HepG2 (cell line): Measurements from ENCODE around the gene YIPF5. TPM values are rescaled to one million over a fixed set of nuclear protein-coding genes. Genes with fewer than 3 reads are reported as not detected.

Experiments used
- ATAC-seq: fragments of 200-7000 bp; cut with Tn5 transposase; 3 replicates; pipeline ENCODE4 v1.9.1; 2020; ENCODE audit warnings: mild to moderate bottlenecking, moderate library complexity
- BruUV-seq: library from RNA; stranded (reverse); fragments of 400-500 nt; replicated peaks from 2 replicates; lab custom pipeline; 2021; lab: Mats Ljungman, UMichigan
- CTCF ChIA-PET: fragments of 300-600 bp; formaldehyde crosslinking; extraction: SDS; loops from one replicate; lab custom pipeline; 2021; ENCODE audit warnings: low total read pairs, inconsistent platforms, low intra/inter-chr PET ratio; lab: Yijun Ruan, JAX
- POLR2A ChIA-PET: fragments of 350-600 bp; sonication (Branson Sonifier 250); formaldehyde crosslinking; loops from one replicate; lab custom pipeline; 2020; ENCODE audit warnings: antibody characterized with exemption, inconsistent platforms; lab: Yijun Ruan, JAX
- DNase-seq: peaks from one replicate; pipeline ENCODE4 v3.0.0-alpha.2; 2015; ENCODE audit warnings: low spot score
- FAIRE-seq: peaks from 3 replicates; lab custom pipeline; 2011; peaks lifted over from hg19 to GRCh38; lab: Jason Lieb, UNC
- H2AFZ ChIP-seq: one replicate; pipeline ENCODE4 v1.6.1; 2011; ENCODE audit warnings: low read length, inconsistent platforms
- H3K27ac ChIP-seq: fragments of 300-600 bp; 3 replicates; pipeline ENCODE4 v1.8.0; 2011; ENCODE audit warnings: mixed run types, mild to moderate bottlenecking, mixed read lengths, low read length, inconsistent platforms; ENCODE audit not compliant: insufficient read depth; ENCODE audit errors: extremely low read length
- H3K27me3 ChIP-seq, 2 experiments: fragments of 200-600 bp in 1 of 2; 2 replicates in 1 of 2; 3 replicates in 1 of 2; pipeline versions ENCODE4 v1.6.0 to v1.8.0; 2011; ENCODE audit warnings: low read length in 2 of 2, mild to moderate bottlenecking in 2 of 2, moderate library complexity in 2 of 2, inconsistent platforms in 1 of 2; ENCODE audit not compliant: insufficient read depth in 2 of 2, control insufficient read depth in 1 of 2
- H3K36me3 ChIP-seq, 2 experiments: fragments of 200-600 bp in 1 of 2; replicated peaks in 1 of 2; 2 replicates in 1 of 2; 3 replicates in 1 of 2; pipeline versions ENCODE4 v1.5.1 to v1.8.0; 2011; ENCODE audit warnings: low read length in 2 of 2, inconsistent platforms in 1 of 2; ENCODE audit not compliant: insufficient read depth in 2 of 2, control insufficient read depth in 1 of 2
- H3K4me1 ChIP-seq: 2 replicates; pipeline ENCODE4 v1.5.1; 2012; ENCODE audit warnings: low read length, inconsistent platforms; ENCODE audit not compliant: insufficient read depth
- H3K4me2 ChIP-seq: 2 replicates; pipeline ENCODE4 v1.6.0; 2011; ENCODE audit warnings: low read depth, low read length, inconsistent platforms
- H3K4me3 ChIP-seq, 3 experiments: fragments of 200-600 bp in 1 of 3; sonication (generic), shearing (Covaris generic) in 1 of 3; replicated peaks in 1 of 3; 2 replicates each; pipeline ENCODE4 v1.5.1; 2011 to 2016; ENCODE audit warnings: low read length in 3 of 3, inconsistent platforms in 2 of 3, low read depth in 2 of 3, mild to moderate bottlenecking in 2 of 3, control low read depth in 1 of 3, mixed read lengths in 1 of 3; ENCODE audit not compliant: insufficient read depth in 1 of 3
- H3K79me2 ChIP-seq: one replicate; pipeline ENCODE4 v1.6.1; 2011; ENCODE audit warnings: low read length, inconsistent platforms; ENCODE audit not compliant: insufficient read depth
- H3K9ac ChIP-seq: 2 replicates; pipeline ENCODE4 v1.6.0; 2011; ENCODE audit warnings: mild to moderate bottlenecking, low read depth, low read length, inconsistent platforms; ENCODE audit not compliant: insufficient read depth
- H3K9me3 ChIP-seq: 2 replicates; pipeline ENCODE4 v1.5.1; 2012; ENCODE audit warnings: mild to moderate bottlenecking, low read length
- H4K20me1 ChIP-seq: 2 replicates; pipeline ENCODE4 v1.6.0; 2011; ENCODE audit warnings: inconsistent platforms, mild to moderate bottlenecking, low read length, moderate library complexity; ENCODE audit not compliant: insufficient read depth
- BRD4 ChIP-seq: sonication (generic); formaldehyde crosslinking; IDR thresholded peaks from 2 replicates; pipeline ENCODE4 v1.4.0; 2020; ENCODE audit warnings: missing genetic modification reagents
- CAMTA2 ChIP-seq: sonication (generic); formaldehyde crosslinking; IDR thresholded peaks from 2 replicates; pipeline ENCODE4 v1.4.0; 2020; ENCODE audit warnings: mild to moderate bottlenecking, missing genetic modification reagents, borderline replicate concordance
- NFIC ChIP-seq: IDR thresholded peaks from 2 replicates; pipeline ENCODE4 v1.6.1; 2012; ENCODE audit warnings: mild to moderate bottlenecking, low read length, inconsistent platforms
- NR2F1 ChIP-seq, 2 experiments: fragments of 450-650 bp in 1 of 2; formaldehyde crosslinking in 1 of 2; IDR thresholded peaks; 2 replicates each; pipeline versions ENCODE4 v1.5.0 to v1.6.1; 2016 to 2020; ENCODE audit warnings: mild to moderate bottlenecking in 1 of 2, missing compliant biosample characterization in 1 of 2, missing genetic modification reagents in 1 of 2, moderate library complexity in 1 of 2
- SMARCC2 ChIP-seq: fragments of 450-650 bp; IDR thresholded peaks from 2 replicates; pipeline ENCODE4 v1.6.1; 2017; ENCODE audit warnings: antibody characterized with exemption, mild to moderate bottlenecking
- YEATS4 ChIP-seq: sonication (generic); formaldehyde crosslinking; IDR thresholded peaks from 2 replicates; pipeline ENCODE4 v1.4.0; 2020; ENCODE audit warnings: missing genetic modification reagents, borderline replicate concordance
- ZBTB26 ChIP-seq: IDR thresholded peaks from 2 replicates; pipeline ENCODE4 v1.6.1; 2016; ENCODE audit warnings: missing compliant biosample characterization, missing genetic modification reagents, borderline replicate concordance
- ZBTB3 ChIP-seq: sonication (generic); formaldehyde crosslinking; IDR thresholded peaks from 2 replicates; pipeline ENCODE4 v1.4.0; 2020; ENCODE audit warnings: low read depth, mild to moderate bottlenecking, moderate library complexity, missing genetic modification reagents, borderline replicate concordance
- ZNF224 ChIP-seq: sonication (generic); formaldehyde crosslinking; IDR thresholded peaks from 2 replicates; pipeline ENCODE4 v1.5.0; 2020; ENCODE audit warnings: mild to moderate bottlenecking, missing genetic modification reagents
- ZNF343 ChIP-seq: sonication (generic); formaldehyde crosslinking; IDR thresholded peaks from 2 replicates; pipeline ENCODE4 v1.4.0; 2020; ENCODE audit warnings: mild to moderate bottlenecking, missing genetic modification reagents
- ZNF607 ChIP-seq: sonication (generic); formaldehyde crosslinking; IDR thresholded peaks from 2 replicates; pipeline ENCODE4 v1.5.1; 2020; ENCODE audit warnings: missing genetic modification reagents, mild to moderate bottlenecking, borderline replicate concordance
- ZNF629 ChIP-seq: sonication (generic); formaldehyde crosslinking; conservative IDR thresholded peaks from 2 replicates; pipeline ENCODE4 v1.5.0; 2020; ENCODE audit warnings: missing genetic modification reagents
- WGBS: methylation state at CpG from one replicate; pipeline ENCODE4 v1.1.6; 2017; ENCODE audit warnings: low lambda C conversion rate; 5-methylcytosine and 5-hydroxymethylcytosine counted together
- in situ Hi-C: cut with HindIII; loops from 2 replicates; pipeline ENCODE4 v1.10.0; 2017; ENCODE audit warnings: low pct_unique_long_range_greater_than_20kb; ENCODE audit not compliant: extremely low pct_ligation_motif_present
- intact Hi-C: fragments of 100-400 bp; cut with micrococcal nuclease; formaldehyde crosslinking; loops from one replicate; pipeline ENCODE4 v1.10.0; 2022; ENCODE audit not compliant: unreplicated experiment
- polyA plus RNA-seq, 8 experiments: library from polyadenylated mRNA; depleted of rRNA in 3 of 8; stranded (reverse) in 7 of 8; unstranded in 1 of 8; fragments of >200 nt; fragmentation: Illumina TruSeq in 4 of 8; extraction: Trizol in 4 of 8; gene quantifications; 2 replicates each; pipeline versions ENCODE4 v1.2.1 to v1.2.3, GENCODE V29; 2011 to 2016; ENCODE audit warnings: low read depth in 4 of 8, missing spikeins in 1 of 8, mixed read lengths in 1 of 8; ENCODE audit not compliant: insufficient read depth in 1 of 8
- total RNA-seq, 5 experiments: library from RNA; depleted of rRNA; stranded (reverse); fragments of >200 nt; fragmentation: Illumina TruSeq; extraction: Trizol; gene quantifications; 2 replicates each; pipeline ENCODE4 v1.2.3, GENCODE V29; 2016; ENCODE audit warnings: low read depth in 1 of 5
- TF ChIP-seq, protein P1 (sequence below): sonication (generic); formaldehyde crosslinking; IDR thresholded peaks from 2 replicates; pipeline ENCODE4 v1.4.0; 2020; ENCODE audit warnings: missing genetic modification reagents, borderline replicate concordance
- TF ChIP-seq, protein P2 (sequence below): sonication (generic); formaldehyde crosslinking; IDR thresholded peaks from 2 replicates; pipeline ENCODE4 v1.5.1; 2020; ENCODE audit warnings: mild to moderate bottlenecking, missing genetic modification reagents, borderline replicate concordance

YIPF5 gene
- total and polyA plus RNA-seq, 2 of the 13 experiments (the other 11 are each of a cell fraction or from before 2014, with no cell fraction given) = 61.4 to 73.6 TPM

GRCh38 chr5:144117412-144117811 is 53.0 kb downstream of the YIPF5 start (continued):
- TF ChIP-seq ZBTB26 (no peak), NR2F1 (CRISPR knock-in tag; IDR thresholded peaks at IDR 0.05) (no peak), CAMTA2 (no peak), SMARCC2 (no peak)

- no peak for ATAC-seq
- Histone ChIP-seq H3K27me3 (no peaks in the 10 kb centered on the region), H3K79me2 (no peaks in the 10 kb centered on the region), H3K36me3 (no peaks in the 10 kb centered on the region), H3K4me2 (no peak overlapping the region), H4K20me1 (no peaks in the 10 kb centered on the region), H3K4me1 (no peaks in the 10 kb centered on the region), H2AFZ (no peak overlapping the region), H3K4me3 (no peak overlapping the region), H3K9me3 (no peaks in the 10 kb centered on the region), H3K27ac (no peak overlapping the region), H3K9ac (no peak overlapping the region)
- POLR2A ChIA-PET = no interaction called here
- intact Hi-C loops = no loop called here
- WGBS = 0% methylated on average over 1 of the region's 1 CpG
- in situ Hi-C loops = no loop called here
- no peak for FAIRE-seq
- DNase-seq = no peak
- no TSS peak for BruUV-seq
- CTCF ChIA-PET = no interaction called here
- no peak for TF ChIP-seq ZNF629 (CRISPR knock-in tag)
- no peak for TF ChIP-seq ZNF224
- TF ChIP-seq, protein P1, sequence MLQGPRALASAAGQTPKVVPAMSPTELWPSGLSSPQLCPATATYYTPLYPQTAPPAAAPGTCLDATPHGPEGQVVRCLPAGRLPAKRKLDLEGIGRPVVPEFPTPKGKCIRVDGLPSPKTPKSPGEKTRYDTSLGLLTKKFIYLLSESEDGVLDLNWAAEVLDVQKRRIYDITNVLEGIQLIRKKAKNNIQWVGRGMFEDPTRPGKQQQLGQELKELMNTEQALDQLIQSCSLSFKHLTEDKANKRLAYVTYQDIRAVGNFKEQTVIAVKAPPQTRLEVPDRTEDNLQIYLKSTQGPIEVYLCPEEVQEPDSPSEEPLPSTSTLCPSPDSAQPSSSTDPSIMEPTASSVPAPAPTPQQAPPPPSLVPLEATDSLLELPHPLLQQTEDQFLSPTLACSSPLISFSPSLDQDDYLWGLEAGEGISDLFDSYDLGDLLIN (CRISPR knock-in tag) = no peak
- no peak for TF ChIP-seq ZNF343 (CRISPR knock-in tag)
- TF ChIP-seq ZBTB3 (CRISPR knock-in tag) = no peak
- no peak for TF ChIP-seq NR2F1 (CRISPR knock-in tag; IDR thresholded peaks at IDR 0.05)
- no peak for TF ChIP-seq ZNF607
- TF ChIP-seq YEATS4 (CRISPR knock-in tag) = no peak
- no peak for TF ChIP-seq BRD4 (CRISPR knock-in tag)
- TF ChIP-seq, protein P2, sequence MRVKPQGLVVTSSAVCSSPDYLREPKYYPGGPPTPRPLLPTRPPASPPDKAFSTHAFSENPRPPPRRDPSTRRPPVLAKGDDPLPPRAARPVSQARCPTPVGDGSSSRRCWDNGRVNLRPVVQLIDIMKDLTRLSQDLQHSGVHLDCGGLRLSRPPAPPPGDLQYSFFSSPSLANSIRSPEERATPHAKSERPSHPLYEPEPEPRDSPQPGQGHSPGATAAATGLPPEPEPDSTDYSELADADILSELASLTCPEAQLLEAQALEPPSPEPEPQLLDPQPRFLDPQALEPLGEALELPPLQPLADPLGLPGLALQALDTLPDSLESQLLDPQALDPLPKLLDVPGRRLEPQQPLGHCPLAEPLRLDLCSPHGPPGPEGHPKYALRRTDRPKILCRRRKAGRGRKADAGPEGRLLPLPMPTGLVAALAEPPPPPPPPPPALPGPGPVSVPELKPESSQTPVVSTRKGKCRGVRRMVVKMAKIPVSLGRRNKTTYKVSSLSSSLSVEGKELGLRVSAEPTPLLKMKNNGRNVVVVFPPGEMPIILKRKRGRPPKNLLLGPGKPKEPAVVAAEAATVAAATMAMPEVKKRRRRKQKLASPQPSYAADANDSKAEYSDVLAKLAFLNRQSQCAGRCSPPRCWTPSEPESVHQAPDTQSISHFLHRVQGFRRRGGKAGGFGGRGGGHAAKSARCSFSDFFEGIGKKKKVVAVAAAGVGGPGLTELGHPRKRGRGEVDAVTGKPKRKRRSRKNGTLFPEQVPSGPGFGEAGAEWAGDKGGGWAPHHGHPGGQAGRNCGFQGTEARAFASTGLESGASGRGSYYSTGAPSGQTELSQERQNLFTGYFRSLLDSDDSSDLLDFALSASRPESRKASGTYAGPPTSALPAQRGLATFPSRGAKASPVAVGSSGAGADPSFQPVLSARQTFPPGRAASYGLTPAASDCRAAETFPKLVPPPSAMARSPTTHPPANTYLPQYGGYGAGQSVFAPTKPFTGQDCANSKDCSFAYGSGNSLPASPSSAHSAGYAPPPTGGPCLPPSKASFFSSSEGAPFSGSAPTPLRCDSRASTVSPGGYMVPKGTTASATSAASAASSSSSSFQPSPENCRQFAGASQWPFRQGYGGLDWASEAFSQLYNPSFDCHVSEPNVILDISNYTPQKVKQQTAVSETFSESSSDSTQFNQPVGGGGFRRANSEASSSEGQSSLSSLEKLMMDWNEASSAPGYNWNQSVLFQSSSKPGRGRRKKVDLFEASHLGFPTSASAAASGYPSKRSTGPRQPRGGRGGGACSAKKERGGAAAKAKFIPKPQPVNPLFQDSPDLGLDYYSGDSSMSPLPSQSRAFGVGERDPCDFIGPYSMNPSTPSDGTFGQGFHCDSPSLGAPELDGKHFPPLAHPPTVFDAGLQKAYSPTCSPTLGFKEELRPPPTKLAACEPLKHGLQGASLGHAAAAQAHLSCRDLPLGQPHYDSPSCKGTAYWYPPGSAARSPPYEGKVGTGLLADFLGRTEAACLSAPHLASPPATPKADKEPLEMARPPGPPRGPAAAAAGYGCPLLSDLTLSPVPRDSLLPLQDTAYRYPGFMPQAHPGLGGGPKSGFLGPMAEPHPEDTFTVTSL = no peak
- TF ChIP-seq NFIC = no peak
Measured at GRCh38 chr5:144114571-144114970, 55.9 kb downstream of the YIPF5 start.
